ENCODE measurements around the gene GPT2. TPM values are rescaled to one million over a fixed set of nuclear protein-coding genes. Genes with fewer than 3 reads are reported as not detected.

Gene GPT2
- polyA plus RNA-seq, 3 donors, result 0.98 to 1.5 (median 1.4) TPM

DNA sequence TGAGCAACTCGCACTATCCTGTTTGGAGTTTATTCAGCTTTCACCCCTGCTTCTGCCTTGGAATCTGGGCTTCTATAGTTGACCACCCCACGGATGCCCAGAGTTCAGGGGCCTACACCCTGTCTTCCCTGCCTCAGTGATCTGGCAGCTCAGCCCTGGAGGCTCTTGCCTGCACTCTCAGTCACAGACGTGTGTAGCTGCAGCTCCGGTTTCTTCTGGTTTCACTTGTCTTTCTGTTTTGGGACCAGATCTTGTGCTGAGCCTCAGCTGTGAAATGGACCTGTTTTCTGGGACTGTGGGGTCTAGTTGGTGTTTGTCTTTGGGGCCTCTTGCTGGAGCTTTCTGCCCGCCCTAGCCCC, 5.8 kb downstream of the GPT2 start:
- H3K4me1 Mint-ChIP-seq, result peaks cover 33% of the 10 kb centered on the region
- H3K4me2 ChIP-seq (replicated peaks; ENCODE audit: extremely low read depth, low read length, poor library complexity, severe bottlenecking), result peak overlapping the region; percentile 3
- H3K4me3 ChIP-seq (replicated peaks in 1 of 3; ENCODE audit: low read depth in 2 of 3, low read length in 3 of 3), result no peak overlapping the region
- H3K9ac ChIP-seq (ENCODE audit: insufficient read depth, low read length, poor library complexity, severe bottlenecking), result no peak overlapping the region
- WGBS (ENCODE audit: insufficient coverage), result 53% methylated on average over 4 of the region's 5 CpGs
- H3K36me3 Mint-ChIP-seq, result peaks cover 0 to 9% of the 10 kb centered on the region in 2 donors
- H3K27me3 ChIP-seq (ENCODE audit: control insufficient read depth in 2 of 2, insufficient read depth in 2 of 2, low read length in 2 of 2), result no peaks in the 10 kb centered on the region
- H3K36me3 ChIP-seq (replicated peaks in 1 of 2; ENCODE audit: control insufficient read depth in 1 of 2, insufficient read depth in 2 of 2, low read length in 2 of 2), result no peaks in the 10 kb centered on the region
- H3K27ac ChIP-seq (ENCODE audit: low read depth in 1 of 2, low read length in 2 of 2), result peak overlapping the region in 1 of 2 donors; percentile 13
- intact Hi-C loops (cut with micrococcal nuclease), result loop anchor here in 1 of 2 donors (5.0 kb wide), 1 partner anchor 38 kb away; no protein-coding TSS in a partner anchor
- no peaks in the 10 kb centered on the region for H3K9me3 ChIP-seq (replicated peaks in 1 of 2; ENCODE audit: control insufficient read depth in 1 of 2, insufficient read depth in 1 of 2, low read length in 2 of 2)
- peak overlapping the region; percentile 67 for H2AFZ ChIP-seq (ENCODE audit: insufficient read depth, low read depth, low read length, poor library complexity, severe bottlenecking)
- peaks cover 0 to 8% (median 5%) of the 10 kb centered on the region in 3 donors for H3K27me3 Mint-ChIP-seq (ENCODE audit: low read depth in 3 of 3)
- DNase-seq, result no peak
- peaks cover 0 to 4% (median 0%) of the 10 kb centered on the region in 7 donors for H3K9me3 Mint-ChIP-seq
- H3K4me3 Mint-ChIP-seq, result peak overlapping the region; percentile 35 to 78
- peak overlapping the region in 2 of 7 donors; percentile 48 to 70 for H3K27ac Mint-ChIP-seq
- TF ChIP-seq, protein P1, sequence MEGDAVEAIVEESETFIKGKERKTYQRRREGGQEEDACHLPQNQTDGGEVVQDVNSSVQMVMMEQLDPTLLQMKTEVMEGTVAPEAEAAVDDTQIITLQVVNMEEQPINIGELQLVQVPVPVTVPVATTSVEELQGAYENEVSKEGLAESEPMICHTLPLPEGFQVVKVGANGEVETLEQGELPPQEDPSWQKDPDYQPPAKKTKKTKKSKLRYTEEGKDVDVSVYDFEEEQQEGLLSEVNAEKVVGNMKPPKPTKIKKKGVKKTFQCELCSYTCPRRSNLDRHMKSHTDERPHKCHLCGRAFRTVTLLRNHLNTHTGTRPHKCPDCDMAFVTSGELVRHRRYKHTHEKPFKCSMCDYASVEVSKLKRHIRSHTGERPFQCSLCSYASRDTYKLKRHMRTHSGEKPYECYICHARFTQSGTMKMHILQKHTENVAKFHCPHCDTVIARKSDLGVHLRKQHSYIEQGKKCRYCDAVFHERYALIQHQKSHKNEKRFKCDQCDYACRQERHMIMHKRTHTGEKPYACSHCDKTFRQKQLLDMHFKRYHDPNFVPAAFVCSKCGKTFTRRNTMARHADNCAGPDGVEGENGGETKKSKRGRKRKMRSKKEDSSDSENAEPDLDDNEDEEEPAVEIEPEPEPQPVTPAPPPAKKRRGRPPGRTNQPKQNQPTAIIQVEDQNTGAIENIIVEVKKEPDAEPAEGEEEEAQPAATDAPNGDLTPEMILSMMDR (IDR thresholded peaks at IDR 0.05), result no peak
- H3K79me2 ChIP-seq (ENCODE audit: insufficient read depth, low read length), result peaks cover 16% of the 10 kb centered on the region
- no peaks in the 10 kb centered on the region for H4K20me1 ChIP-seq (ENCODE audit: insufficient read depth, low read length)
- peaks cover 16 to 22% of the 10 kb centered on the region in 2 donors for H3K4me1 ChIP-seq (ENCODE audit: control insufficient read depth in 1 of 2, insufficient read depth in 2 of 2, low read length in 2 of 2)

DNA sequence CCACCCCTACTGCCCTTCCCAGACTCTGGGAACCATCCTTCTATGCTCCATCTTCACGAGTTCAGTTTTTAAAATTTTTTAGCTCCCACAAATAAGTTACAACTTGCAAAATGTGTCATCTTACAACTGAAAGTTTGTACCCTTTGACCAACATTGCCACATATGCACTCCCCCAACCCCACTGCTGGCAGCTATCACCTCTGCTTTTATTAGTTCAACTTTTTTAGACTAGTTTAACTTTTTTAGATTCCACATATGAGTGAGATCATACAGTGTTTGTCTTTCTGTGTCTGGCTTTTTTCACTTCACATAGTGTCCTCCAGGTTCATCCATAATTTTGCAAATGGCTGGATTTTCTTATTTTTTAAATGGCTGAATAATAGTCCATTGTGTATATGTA, 7.7 kb downstream of the GPT2 start:
- Histone ChIP-seq H3K27ac (ENCODE audit: low read depth in 1 of 2, low read length in 2 of 2) (no peak overlapping the region), H4K20me1 (ENCODE audit: insufficient read depth, low read length) (no peaks in the 10 kb centered on the region), H3K79me2 (ENCODE audit: insufficient read depth, low read length) (peaks cover 11% of the 10 kb centered on the region), H3K4me2 (replicated peaks; ENCODE audit: extremely low read depth, low read length, poor library complexity, severe bottlenecking) (no peak overlapping the region), H3K9me3 (replicated peaks in 1 of 2; ENCODE audit: control insufficient read depth in 1 of 2, insufficient read depth in 1 of 2, low read length in 2 of 2) (no peaks in the 10 kb centered on the region), H3K36me3 (replicated peaks in 1 of 2; ENCODE audit: control insufficient read depth in 1 of 2, insufficient read depth in 2 of 2, low read length in 2 of 2) (no peaks in the 10 kb centered on the region), H2AFZ (ENCODE audit: insufficient read depth, low read depth, low read length, poor library complexity, severe bottlenecking) (no peak overlapping the region), H3K4me1 (ENCODE audit: control insufficient read depth in 1 of 2, insufficient read depth in 2 of 2, low read length in 2 of 2) (peaks cover 11 to 14% of the 10 kb centered on the region in 2 donors), H3K27me3 (ENCODE audit: control insufficient read depth in 2 of 2, insufficient read depth in 2 of 2, low read length in 2 of 2) (no peaks in the 10 kb centered on the region), H3K9ac (ENCODE audit: insufficient read depth, low read length, poor library complexity, severe bottlenecking) (no peak overlapping the region), H3K4me3 (replicated peaks in 1 of 3; ENCODE audit: low read depth in 2 of 3, low read length in 3 of 3) (no peak overlapping the region)
- intact Hi-C loops (cut with micrococcal nuclease), result no loop called here
- WGBS (ENCODE audit: insufficient coverage), result 73% methylated on average over 1 of the region's 1 CpG
- TF ChIP-seq, protein P1 (IDR thresholded peaks at IDR 0.05), result no peak
- H3K4me3 Mint-ChIP-seq, result no peak overlapping the region
- DNase-seq, result no peak
- peaks cover 0 to 7% of the 10 kb centered on the region in 2 donors for H3K36me3 Mint-ChIP-seq
- peak overlapping the region in 1 of 7 donors; percentile 2 for H3K27ac Mint-ChIP-seq
- peaks cover 20% of the 10 kb centered on the region for H3K4me1 Mint-ChIP-seq
- H3K27me3 Mint-ChIP-seq (ENCODE audit: low read depth in 3 of 3), result peaks cover 0 to 2% (median 2%) of the 10 kb centered on the region in 3 donors
- H3K9me3 Mint-ChIP-seq, result peaks cover 0 to 4% (median 0%) of the 10 kb centered on the region in 7 donors
